HG03280 (cell line): Measurements from ENCODE around the gene EXOSC2.

Source experiments
- ATAC-seq: cut with Tn5 transposase; IDR thresholded peaks from one replicate; pipeline ENCODE4 v1.9.1; 2021; ENCODE audit warnings: mild to moderate bottlenecking, moderate library complexity; ENCODE audit not compliant: unreplicated experiment

EXOSC2 gene, protein sequence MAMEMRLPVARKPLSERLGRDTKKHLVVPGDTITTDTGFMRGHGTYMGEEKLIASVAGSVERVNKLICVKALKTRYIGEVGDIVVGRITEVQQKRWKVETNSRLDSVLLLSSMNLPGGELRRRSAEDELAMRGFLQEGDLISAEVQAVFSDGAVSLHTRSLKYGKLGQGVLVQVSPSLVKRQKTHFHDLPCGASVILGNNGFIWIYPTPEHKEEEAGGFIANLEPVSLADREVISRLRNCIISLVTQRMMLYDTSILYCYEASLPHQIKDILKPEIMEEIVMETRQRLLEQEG

DNA sequence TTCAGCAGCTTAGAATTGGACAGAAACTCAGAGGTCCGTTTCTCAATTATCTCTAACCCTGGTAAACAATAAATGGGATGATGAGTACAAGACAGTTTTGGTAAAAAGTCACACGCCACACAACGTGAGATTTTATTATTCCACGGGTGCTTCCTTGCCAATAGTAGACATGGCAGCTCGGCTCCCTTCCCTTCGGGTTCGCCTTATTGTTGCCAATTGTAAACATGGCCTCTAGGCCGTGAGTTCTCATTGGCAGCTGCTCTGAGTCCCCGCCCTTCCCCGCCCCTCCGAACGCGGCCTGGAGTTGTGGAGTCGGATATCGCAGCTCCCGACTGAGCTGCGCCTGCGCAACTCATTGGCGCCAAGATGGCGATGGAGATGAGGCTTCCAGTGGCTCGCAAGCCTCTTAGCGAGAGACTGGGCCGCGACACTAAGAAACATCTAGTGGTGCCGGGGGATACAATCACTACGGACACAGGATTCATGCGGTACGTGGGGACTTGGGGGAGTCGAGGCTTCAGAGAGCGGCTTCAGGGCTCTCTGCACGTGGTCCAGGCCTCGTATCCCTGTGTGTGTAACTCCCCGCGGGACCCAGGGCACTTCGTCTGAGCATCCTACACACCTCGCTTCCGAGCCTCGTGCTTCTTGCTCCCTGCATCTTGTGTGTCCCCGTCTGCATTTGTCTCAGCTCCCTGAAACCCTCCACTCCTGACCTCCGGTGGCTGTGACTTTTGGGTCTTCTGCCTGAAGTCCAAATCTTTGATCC lies at the start of gene EXOSC2:
TSS of gene EXOSC2 (plus strand) at position 355 of the 766 bp plus-strand sequence. CDS start at position 367, 12 bp downstream.
- peak; percentile 93 for ATAC-seq

DNA sequence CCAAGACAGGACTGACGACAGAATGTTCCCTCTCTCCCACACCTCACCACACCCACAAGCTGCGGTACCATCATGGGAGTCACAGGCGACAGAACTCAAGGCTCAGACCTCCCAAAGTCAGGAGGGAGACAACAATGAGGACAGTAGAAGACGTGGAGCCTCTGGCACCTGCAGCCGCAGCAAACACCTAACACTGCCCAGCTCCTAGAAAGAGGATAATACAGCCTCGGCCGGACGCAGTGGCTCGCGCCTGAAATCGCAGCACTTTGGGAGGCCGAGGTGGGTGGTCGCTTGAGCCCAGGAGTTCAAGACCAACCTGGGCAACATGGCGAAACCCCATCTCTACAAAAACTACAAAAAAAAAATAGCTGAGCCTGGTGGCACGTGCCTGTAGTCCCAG lies 42.4 kb upstream of the EXOSC2 start:
- no peak for ATAC-seq

- ATAC-seq, result no peak
Observed at GRCh38 chr9:130651752-130652151, 41.8 kb upstream of the EXOSC2 start.

DNA sequence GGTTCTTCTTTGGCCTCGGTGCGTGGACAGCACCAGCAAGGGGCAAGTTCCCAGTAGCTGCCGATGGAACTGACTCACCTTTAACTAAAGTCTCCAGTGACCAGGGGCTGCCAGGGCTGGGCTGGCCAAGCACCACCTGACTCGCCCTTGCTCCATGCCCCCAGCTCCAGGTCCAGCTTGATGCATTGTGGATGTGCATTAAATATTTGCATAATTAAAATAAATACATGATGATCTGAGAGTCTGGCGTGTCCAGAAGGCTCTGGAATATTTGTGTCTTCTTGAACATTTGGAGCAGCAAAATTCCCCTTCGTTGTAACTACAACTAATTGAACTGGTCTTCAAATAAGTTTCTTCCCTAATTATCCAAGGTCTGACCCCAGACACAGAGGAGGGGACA lies 38.7 kb upstream of the EXOSC2 start:
- no peak for ATAC-seq

DNA sequence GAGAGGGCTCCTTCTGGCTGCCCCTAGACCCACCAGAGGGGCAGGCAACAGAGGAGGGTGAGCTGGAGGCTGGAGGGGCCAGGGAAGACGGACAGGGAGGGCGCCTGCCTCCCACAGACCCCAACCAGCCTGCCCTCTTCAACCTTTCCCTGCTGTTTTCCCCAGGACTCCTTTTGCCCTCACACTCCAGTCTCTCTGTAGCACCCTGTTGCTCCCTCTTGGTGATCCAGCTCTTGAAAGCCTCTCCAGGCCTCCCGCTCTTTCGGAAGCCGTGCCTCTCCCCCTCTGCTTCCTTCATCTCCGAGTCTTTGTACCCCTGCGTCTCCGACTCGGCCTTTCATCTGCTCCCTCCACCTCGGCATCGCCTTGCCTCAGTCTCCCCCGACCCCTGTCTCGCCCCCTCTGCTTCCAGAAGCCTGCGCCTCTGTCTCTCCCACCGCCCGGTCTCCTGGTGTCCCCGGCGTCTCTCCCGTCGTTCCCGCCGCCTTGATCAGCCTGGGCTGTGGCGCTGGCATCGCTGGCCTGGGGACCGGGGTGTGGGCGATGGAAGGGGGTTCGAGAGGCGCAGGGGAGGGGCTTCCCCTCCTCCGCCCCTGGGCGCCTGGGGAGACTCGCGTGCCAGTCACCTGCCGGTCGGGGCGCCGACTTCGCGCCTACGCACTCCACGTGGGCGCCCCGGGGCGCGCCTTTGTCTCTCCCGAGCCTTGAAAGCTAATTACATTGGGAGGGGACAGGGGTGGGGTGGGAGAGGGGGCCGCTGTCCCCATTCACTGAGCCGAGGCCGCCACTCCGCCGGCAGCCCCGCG lies 34.5 kb upstream of the EXOSC2 start:
- no peak for ATAC-seq

DNA sequence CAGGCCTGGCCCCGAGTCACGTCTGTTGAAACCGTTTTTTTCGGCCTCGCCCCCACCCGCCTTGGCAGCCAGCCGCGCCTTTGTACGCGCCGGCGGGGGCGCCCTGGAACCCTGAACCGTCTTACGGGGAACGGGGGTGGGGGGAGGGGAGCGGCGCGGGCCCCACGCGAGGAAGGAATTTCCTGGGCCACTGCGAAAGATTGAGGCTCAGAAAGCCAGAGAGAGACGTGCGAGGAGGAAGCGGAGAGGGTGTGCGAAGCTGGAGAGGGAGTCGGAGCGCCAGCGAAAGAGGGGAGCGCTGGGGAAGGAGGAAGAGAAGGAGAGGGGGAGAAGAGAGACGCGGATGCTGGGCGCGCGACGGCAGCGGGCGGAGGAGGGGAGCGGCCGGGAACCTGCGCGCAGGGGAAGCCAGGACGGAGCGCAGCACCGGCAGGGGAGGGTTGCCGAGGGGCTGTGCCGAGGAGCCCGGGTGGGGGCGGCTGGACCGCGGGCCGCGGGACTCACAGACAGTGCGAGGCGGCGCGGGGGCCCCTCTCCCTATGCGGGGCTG lies 33.8 kb upstream of the EXOSC2 start:
- no peak for ATAC-seq

GRCh38 chr9:130660326-130660682 lies 33.3 kb upstream of the EXOSC2 start:
- ATAC-seq, result no peak

GRCh38 chr9:130660683-130661450 lies 32.7 kb upstream of the EXOSC2 start:
- no peak for ATAC-seq

DNA sequence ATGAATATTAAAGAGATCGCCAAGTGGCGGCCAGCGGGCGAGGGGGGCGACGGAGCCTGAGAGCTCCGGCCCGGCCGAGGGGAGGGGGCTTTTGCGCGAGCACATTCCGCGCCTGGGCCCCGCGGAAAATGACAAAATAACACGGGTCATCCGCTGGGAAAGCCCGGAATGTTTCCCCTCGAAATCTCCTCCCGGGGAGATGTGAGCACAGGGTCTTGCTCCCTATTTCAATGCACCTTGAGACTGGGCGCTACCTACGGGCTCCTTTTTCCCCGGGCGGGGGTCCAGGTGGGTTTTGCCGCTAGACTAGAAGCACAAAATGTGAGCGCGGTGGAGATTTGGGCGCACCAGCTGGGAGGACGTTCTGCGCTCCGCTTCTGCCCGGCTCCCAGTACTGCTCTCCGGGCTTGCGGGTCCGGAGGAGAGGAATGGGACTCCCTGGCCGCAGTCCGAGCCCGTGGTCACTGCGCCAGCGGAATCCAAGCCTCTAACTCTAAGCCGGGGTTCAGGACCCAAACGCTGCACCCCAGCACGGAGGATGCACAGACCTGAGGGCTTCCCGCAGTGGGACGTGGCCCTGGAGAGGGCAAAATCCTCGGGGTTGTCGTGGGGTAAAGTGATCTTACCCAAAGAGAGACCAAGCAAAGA lies 32.0 kb upstream of the EXOSC2 start:
- no peak for ATAC-seq

- no peak for ATAC-seq
Observed at GRCh38 chr9:130662099-130662969, 31.2 kb upstream of the EXOSC2 start.

DNA sequence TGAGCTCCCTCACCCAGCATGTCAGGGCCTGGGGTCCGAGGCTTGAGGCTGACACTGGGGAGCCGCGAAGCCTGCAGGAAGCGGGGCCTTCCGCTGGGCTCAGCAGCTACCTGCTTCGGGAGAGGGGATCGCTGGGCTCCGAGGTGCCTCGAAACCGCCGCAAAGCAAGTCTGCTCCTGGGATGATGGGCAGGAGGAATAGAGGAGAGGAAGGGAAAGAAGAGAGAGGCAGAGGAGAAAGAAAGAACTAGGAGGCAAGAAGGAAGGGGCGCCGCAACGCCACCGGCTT lies 30.7 kb upstream of the EXOSC2 start:
- no peak for ATAC-seq

GRCh38 chr9:130663258-130663976 lies 30.2 kb upstream of the EXOSC2 start:
- no peak for ATAC-seq

GRCh38 chr9:130663977-130664250 lies 29.7 kb upstream of the EXOSC2 start:
- no peak for ATAC-seq

- no peak for ATAC-seq
Observed at GRCh38 chr9:130664251-130665028, 29.1 kb upstream of the EXOSC2 start, which contains the start of gene PRDM12. Gene PRDM12 (plus strand): TSS chr9:130664594. CDS start chr9:130664654, 60 bp downstream.

DNA sequence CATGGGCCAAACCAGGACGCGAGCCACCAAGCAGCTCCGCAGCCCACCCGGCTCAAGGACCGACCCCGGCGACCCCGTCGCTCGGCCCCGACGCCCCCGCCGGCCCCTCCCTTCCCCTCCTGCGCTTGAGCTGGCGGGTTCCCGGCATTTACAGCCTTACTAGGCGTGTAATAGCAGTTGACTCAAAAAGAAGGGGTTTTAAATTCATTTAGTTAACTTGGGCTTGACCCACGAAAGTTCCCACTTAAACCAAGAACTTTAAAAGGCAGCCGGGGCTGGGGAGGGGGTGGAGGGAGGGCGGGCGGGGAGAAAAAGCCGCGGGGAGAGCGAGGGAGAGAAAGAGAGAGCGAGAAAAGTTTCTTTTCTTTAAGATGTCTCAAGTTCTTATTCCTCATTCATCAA lies 28.6 kb upstream of the EXOSC2 start:
- ATAC-seq, result no peak

DNA sequence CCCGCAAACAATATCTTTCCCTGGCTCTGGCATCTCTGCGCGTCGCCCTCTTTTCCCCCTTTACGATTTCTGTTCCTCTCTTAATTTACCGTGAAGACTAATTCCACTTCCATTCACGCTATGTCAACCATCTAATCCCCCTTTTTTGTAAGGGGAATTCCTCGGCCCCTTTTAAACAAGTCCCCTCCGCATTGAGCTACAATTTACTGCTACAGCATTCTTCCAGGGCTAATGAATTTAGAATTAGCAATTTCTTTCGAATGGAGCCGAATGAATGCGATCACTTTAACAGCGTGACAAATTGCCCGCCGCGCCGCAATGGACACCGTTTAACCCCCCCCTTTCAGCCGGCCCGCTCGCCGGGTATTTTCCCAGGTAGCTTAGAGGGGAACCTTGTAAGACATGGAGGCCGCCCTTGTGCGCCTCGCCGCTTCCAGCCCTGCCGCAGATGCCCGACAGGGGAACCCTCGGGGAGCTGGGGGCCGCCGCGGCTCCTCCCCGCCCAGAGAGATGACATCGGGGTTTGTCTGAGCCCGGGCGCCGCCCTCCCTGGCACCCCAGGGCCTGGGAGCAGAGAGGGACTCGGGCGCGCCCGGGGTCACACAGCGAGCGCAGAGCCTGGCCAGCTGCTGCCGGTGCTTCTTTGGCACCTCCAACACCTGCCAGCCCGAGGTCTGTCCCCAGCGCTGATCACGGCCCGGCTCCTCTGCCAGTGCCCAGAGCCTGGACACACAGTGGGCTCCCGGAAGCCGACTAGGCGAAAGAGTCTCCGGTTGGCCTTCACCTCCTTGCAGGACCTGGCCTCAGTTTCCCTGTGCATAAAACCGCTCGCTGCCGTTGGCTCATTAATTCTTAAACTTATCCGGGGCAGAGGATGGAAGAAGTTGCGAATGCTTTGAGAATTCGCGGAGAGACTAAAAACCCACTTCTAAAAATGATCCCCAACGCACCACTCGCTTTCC lies 27.9 kb upstream of the EXOSC2 start:
- no peak for ATAC-seq
